Aorta (tissue), 5 donors: ENCODE measurements around the gene PMEPA1. TPM values are rescaled to one million over a fixed set of nuclear protein-coding genes. Genes with fewer than 3 reads are reported as not detected.
A peak's percentile ranks its signal among the peaks of the same experiment; 100 is the strongest.

ENCODE experiments used
- ATAC-seq: fragments of 200-7000 bp; cut with Tn5 transposase; one replicate; pipeline ENCODE4 v1.9.1; 2022; ENCODE audit warnings: moderate library complexity; ENCODE audit not compliant: low FRiP score
- DNase-seq, 2 donors: peaks; one replicate each; pipeline ENCODE4 v3.0.0-alpha.2; 2020
- H3K27ac ChIP-seq, 2 donors: one replicate each; pipeline ENCODE4 v1.5.1; 2013; ENCODE audit warnings: low read length in 2 of 2, mild to moderate bottlenecking in 2 of 2, moderate library complexity in 2 of 2, control low read depth in 1 of 2, inconsistent platforms in 1 of 2, low read depth in 1 of 2
- H3K27me3 ChIP-seq, 2 donors: one replicate each; pipeline ENCODE4 v1.6.1; 2013; ENCODE audit warnings: control low read depth in 1 of 2, low read length in 1 of 2, mild to moderate bottlenecking in 1 of 2, moderate library complexity in 1 of 2; ENCODE audit not compliant: insufficient read depth in 2 of 2, control insufficient read depth in 1 of 2
- H3K36me3 ChIP-seq, 2 donors: one replicate each; pipeline ENCODE4 v1.6.1; 2013; ENCODE audit warnings: control low read depth in 1 of 2, low read length in 1 of 2, mild to moderate bottlenecking in 1 of 2; ENCODE audit not compliant: insufficient read depth in 2 of 2, control insufficient read depth in 1 of 2
- H3K4me1 ChIP-seq, 2 donors: one replicate each; pipeline ENCODE4 v1.6.1; 2013; ENCODE audit warnings: low read length in 2 of 2, control low read depth in 1 of 2, mild to moderate bottlenecking in 1 of 2, moderate library complexity in 1 of 2; ENCODE audit not compliant: insufficient read depth in 2 of 2, control insufficient read depth in 1 of 2
- H3K4me3 ChIP-seq, 2 donors: one replicate each; pipeline ENCODE4 v1.5.1; 2013; ENCODE audit warnings: low read length in 2 of 2, control low read depth in 1 of 2, mild to moderate bottlenecking in 1 of 2
- H3K9me3 ChIP-seq: one replicate; pipeline ENCODE4 v1.6.1; 2013; ENCODE audit warnings: mild to moderate bottlenecking, low read length; ENCODE audit not compliant: control insufficient read depth
- WGBS, 2 donors: extraction: QIAGEN DNeasy Blood & Tissue Kit; methylation state at CpG; one replicate each; pipeline ENCODE4 v1.1.7; 2013; 5-methylcytosine and 5-hydroxymethylcytosine counted together
- intact Hi-C, 2 donors: fragments of 100-400 bp; cut with DNase I; formaldehyde crosslinking; loops; one replicate each; pipeline versions ENCODE4 v1.14.2 to v1.15.0; 2022
- long read RNA-seq, 2 donors: library from polyadenylated mRNA; unstranded; transcript quantifications; one replicate each; pipeline ENCODE4 v2.0.0, GENCODE V29; 2020 to 2021
- polyA plus RNA-seq, 2 donors: library from polyadenylated mRNA; stranded (reverse); fragments of 200-250 nt; gene quantifications; one replicate each; pipeline ENCODE4 v1.2.3, GENCODE V29; 2013
- total RNA-seq, 2 donors: library from RNA; stranded (reverse); fragmentation: NEBNext Ultra II Directional; extraction: Animal tissue kit (Norgen Biotek cat#: 25700); gene quantifications; one replicate each; pipeline ENCODE4 v1.2.1, GENCODE V29; 2021
- donor health status: healthy with polysubstance abuse.
- donor health status: Bipolar disorder and iron deficiency.
- donor health status: DM: no; HTN: no; CAD: no.
- donor health status: DM: no; HTN: no; CAD: no.
- donor health status: DM: yes; HTN: yes; CAD: no.

PMEPA1 gene
- total RNA-seq = 100 to 1,000 TPM; 167 to 188 TPM
- 10 to 100 TPM; 31.4 to 46.7 TPM for polyA plus RNA-seq
- long read RNA-seq, donor 1, full-length matches to known transcripts = 25 of 109 reads
- long read RNA-seq, donor 1, partial matches to known transcripts = 28 of 109 reads
- long read RNA-seq, donor 1, other reads (novel, unspliced or antisense) = 56 of 109 reads
- long read RNA-seq, donor 2, full-length matches to known transcripts = 66 of 166 reads
- long read RNA-seq, donor 2, partial matches to known transcripts = 12 of 166 reads
- long read RNA-seq, donor 2, other reads (novel, unspliced or antisense) = 88 of 166 reads

GRCh38 chr20:57709823-57710799, at the start of gene PMEPA1:
Gene PMEPA1 (minus strand): TSS chr20:57710015. CDS start chr20:57709582, 433 bp downstream.
- no peaks in the 10 kb centered on the region for H3K9me3 ChIP-seq
- H3K4me1 ChIP-seq = no peaks in the 10 kb centered on the region
- WGBS, 2 donors = 0% methylated on average over 40 to 92 of the region's 92 CpGs
- DNase-seq (peak; percentile 97), ATAC-seq (peak; percentile 92)
- peak within 1 kb of the TSS; percentile 81 to 93 for H3K27ac ChIP-seq
- H3K4me3 ChIP-seq = peak within 1 kb of the TSS; percentile 91 to 92
- H3K27me3 ChIP-seq = no peaks in the 10 kb centered on the region
- no peaks in the 10 kb centered on the region for H3K36me3 ChIP-seq
- intact Hi-C loops = loop anchor here (2.0 to 5.0 kb wide), 2 partner anchors 39 to 48 kb away; no protein-coding TSS in a partner anchor

GRCh38 chr20:57757767-57758166, 48.0 kb upstream of the PMEPA1 start:
- no peaks in the 10 kb centered on the region for H3K36me3 ChIP-seq
- DNase-seq = no peak
- H3K27me3 ChIP-seq = no peaks in the 10 kb centered on the region
- no peaks in the 10 kb centered on the region for H3K9me3 ChIP-seq
- ATAC-seq = no peak
- no peak overlapping the region for H3K27ac ChIP-seq
- H3K4me3 ChIP-seq = no peak overlapping the region
- H3K4me1 ChIP-seq = no peaks in the 10 kb centered on the region
- 74 to 88% methylated on average over 1 of the region's 1 CpG for WGBS, 2 donors
- intact Hi-C loops = loop anchor here in 1 of 2 donors (10.0 kb wide), 1 partner anchor 57 kb away; no protein-coding TSS in a partner anchor

DNA sequence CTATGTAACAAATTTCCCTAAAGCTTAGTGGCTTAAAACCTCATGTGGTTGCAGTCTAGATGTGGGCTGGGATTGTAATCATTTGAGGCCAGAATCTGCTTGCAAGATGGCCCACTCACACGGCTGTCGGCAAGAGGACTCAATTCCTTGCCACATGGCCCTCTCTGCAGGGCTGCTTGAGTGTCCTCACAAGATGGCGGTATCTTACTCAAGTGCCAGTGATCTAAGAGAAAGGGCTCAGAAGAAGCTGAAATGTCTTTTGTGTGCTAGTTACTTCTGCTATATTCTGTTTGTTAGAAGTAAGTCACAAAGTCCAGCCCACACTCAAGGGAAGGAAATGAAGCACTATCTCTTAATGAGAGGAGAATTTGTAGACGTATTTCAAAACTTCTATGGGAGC, 47.1 kb upstream of the PMEPA1 start:
- Histone ChIP-seq H3K27me3 (no peaks in the 10 kb centered on the region), H3K27ac (no peak overlapping the region), H3K4me1 (no peaks in the 10 kb centered on the region), H3K4me3 (no peak overlapping the region), H3K36me3 (no peaks in the 10 kb centered on the region), H3K9me3 (no peaks in the 10 kb centered on the region)
- intact Hi-C loops = loop anchor here in 1 of 2 donors (10.0 kb wide), 1 partner anchor 58 kb away; no protein-coding TSS in a partner anchor
- DNase-seq (no peak), ATAC-seq (no peak)
- WGBS, 2 donors = 96 to 97% methylated on average over 4 of the region's 4 CpGs

GRCh38 chr20:57756213-57756612, 46.4 kb upstream of the PMEPA1 start:
- Histone ChIP-seq H3K4me3 (no peak overlapping the region), H3K36me3 (no peaks in the 10 kb centered on the region), H3K4me1 (no peaks in the 10 kb centered on the region), H3K27me3 (no peaks in the 10 kb centered on the region), H3K27ac (no peak overlapping the region), H3K9me3 (no peaks in the 10 kb centered on the region)
- ATAC-seq (no peak), DNase-seq (peak in 1 of 2 donors; percentile 44)
- intact Hi-C loops = loop anchor here in 1 of 2 donors (10.0 kb wide), 1 partner anchor 59 kb away; no protein-coding TSS in a partner anchor
- WGBS, 2 donors = 13 to 15% methylated on average over 4 of the region's 4 CpGs

- no peaks in the 10 kb centered on the region for H3K36me3 ChIP-seq
- 72 to 80% methylated on average over 1 of the region's 1 CpG for WGBS, 2 donors
- DNase-seq (no peak), ATAC-seq (no peak)
- H3K27ac ChIP-seq = no peak overlapping the region
- no peaks in the 10 kb centered on the region for H3K27me3 ChIP-seq
- H3K9me3 ChIP-seq = no peaks in the 10 kb centered on the region
- H3K4me3 ChIP-seq = no peak overlapping the region
- no peaks in the 10 kb centered on the region for H3K4me1 ChIP-seq
- intact Hi-C loops = loop anchor here in 1 of 2 donors (10.0 kb wide), 1 partner anchor 59 kb away; no protein-coding TSS in a partner anchor
These were observed 45.8 kb upstream of the PMEPA1 start for GRCh38 chr20:57755609-57756008.

DNA sequence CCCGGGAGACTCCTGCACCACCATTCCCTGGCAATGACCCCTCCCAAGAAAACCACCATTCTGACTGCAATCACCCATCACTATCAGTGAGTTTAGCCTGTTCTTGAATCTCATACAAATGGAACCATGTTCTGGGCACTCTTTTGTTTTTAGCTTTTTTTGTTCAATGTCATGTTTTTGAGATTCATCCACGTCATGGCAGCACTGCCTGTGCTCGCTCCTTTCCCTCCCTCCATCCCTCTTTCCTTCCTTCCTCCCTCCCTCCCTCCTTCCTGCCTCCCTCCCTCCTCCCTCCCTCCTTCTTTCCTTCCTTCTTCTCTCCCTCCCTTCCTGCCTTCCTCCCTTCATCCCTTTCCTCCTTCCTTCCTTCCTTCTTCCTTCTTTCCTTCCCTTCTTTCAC, 44.4 kb upstream of the PMEPA1 start:
- Histone ChIP-seq H3K27ac (no peak overlapping the region), H3K4me1 (no peaks in the 10 kb centered on the region), H3K27me3 (no peaks in the 10 kb centered on the region), H3K9me3 (no peaks in the 10 kb centered on the region), H3K36me3 (no peaks in the 10 kb centered on the region), H3K4me3 (no peak overlapping the region)
- intact Hi-C loops = loop anchor here in 1 of 2 donors (10.0 kb wide), 1 partner anchor 61 kb away; no protein-coding TSS in a partner anchor
- 89 to 91% methylated on average over 3 of the region's 3 CpGs for WGBS, 2 donors
- DNase-seq (no peak), ATAC-seq (no peak)

GRCh38 chr20:57753332-57754164, 43.7 kb upstream of the PMEPA1 start:
- Histone ChIP-seq H3K4me1 (no peaks in the 10 kb centered on the region), H3K27me3 (no peaks in the 10 kb centered on the region), H3K9me3 (no peaks in the 10 kb centered on the region), H3K4me3 (no peak overlapping the region), H3K27ac (no peak overlapping the region), H3K36me3 (no peaks in the 10 kb centered on the region)
- ATAC-seq (no peak), DNase-seq (peak in 1 of 2 donors; percentile 60)
- intact Hi-C loops = loop anchor here in 1 of 2 donors (10.0 kb wide), 1 partner anchor 61 kb away; no protein-coding TSS in a partner anchor
- 81 to 85% methylated on average over 14 of the region's 14 CpGs for WGBS, 2 donors

DNA sequence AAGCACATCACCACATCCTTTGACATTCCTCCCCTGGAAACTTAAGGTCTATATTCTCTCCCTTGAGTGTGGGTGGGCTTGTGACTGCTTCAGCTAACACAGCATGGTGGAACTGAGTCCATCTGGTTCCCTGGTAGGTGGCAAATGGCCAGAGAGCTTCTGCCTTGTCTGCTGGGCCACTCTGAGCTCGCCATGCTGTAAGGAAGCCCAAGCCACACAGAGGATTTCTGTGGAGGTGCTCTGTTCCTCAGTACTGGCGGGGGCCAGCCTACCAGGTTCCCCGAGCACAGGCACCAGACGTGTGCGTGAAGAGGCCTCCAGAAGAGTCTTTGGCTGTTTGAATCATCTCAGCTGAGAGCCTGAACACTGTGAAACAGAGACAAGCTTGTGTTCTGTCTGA, 41.6 kb upstream of the PMEPA1 start:
- no peak for ATAC-seq
- no peaks in the 10 kb centered on the region for H3K4me1 ChIP-seq
- H3K27me3 ChIP-seq = no peaks in the 10 kb centered on the region
- no peaks in the 10 kb centered on the region for H3K36me3 ChIP-seq
- H3K27ac ChIP-seq = no peak overlapping the region
- no peak for DNase-seq
- no peaks in the 10 kb centered on the region for H3K9me3 ChIP-seq
- WGBS, 2 donors = 98 to 99% methylated on average over 5 of the region's 5 CpGs
- intact Hi-C loops = loop anchor here in 1 of 2 donors (10.0 kb wide), 1 partner anchor 63 kb away; no protein-coding TSS in a partner anchor
- H3K4me3 ChIP-seq = no peak overlapping the region
